ENCODE results near the gene SLC22A31. TPM values are rescaled to one million over a fixed set of nuclear protein-coding genes. Genes with fewer than 3 reads are reported as not detected.
A peak's percentile ranks its signal among the peaks of the same experiment; 100 is the strongest.

The SLC22A31 gene
- polyA plus RNA-seq, 1 of the 3 experiments (the other 2 are of a cell fraction) = 0.07 TPM

DNA sequence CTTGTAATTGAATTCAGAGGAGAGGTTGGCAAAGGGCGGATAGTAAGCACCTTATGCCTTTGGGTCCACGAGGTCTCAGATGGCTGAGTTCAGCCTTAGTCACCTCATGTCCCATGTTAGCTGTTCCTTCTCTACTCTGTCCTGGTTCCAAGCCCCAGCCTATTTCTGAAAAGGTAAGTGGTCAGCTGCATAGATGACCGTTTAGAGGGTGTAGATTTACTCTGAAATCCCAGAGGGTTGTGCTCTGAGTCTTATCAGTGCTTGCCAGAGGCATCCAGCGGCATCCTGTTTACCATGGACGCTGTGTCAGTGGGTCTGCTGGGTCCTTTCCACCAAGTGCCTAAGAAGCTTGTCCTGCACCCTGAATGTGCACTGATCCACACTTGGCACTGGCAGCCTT, 19.0 kb upstream of the SLC22A31 start (continued):
- TF ChIP-seq, protein P1, sequence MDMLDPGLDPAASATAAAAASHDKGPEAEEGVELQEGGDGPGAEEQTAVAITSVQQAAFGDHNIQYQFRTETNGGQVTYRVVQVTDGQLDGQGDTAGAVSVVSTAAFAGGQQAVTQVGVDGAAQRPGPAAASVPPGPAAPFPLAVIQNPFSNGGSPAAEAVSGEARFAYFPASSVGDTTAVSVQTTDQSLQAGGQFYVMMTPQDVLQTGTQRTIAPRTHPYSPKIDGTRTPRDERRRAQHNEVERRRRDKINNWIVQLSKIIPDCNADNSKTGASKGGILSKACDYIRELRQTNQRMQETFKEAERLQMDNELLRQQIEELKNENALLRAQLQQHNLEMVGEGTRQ (IDR thresholded peaks at IDR 0.05; ENCODE audit: borderline replicate concordance, low read depth, low read length) = no peak
- TF ChIP-seq MXI1 (IDR thresholded peaks at IDR 0.05; ENCODE audit: low read depth, low read length) = no peak
- no peak for TF ChIP-seq RXRA (IDR thresholded peaks at IDR 0.05; ENCODE audit: borderline replicate concordance, low read depth)
- no peak for TF ChIP-seq GABPA (IDR thresholded peaks at IDR 0.05; ENCODE audit: low read depth)
- no peak for TF ChIP-seq TAF1 (IDR thresholded peaks at IDR 0.05; ENCODE audit: borderline replicate concordance, low read depth, low read length)
- TF ChIP-seq RAD21 (IDR thresholded peaks at IDR 0.05; ENCODE audit: low read length) = no peak
- no peak for TF ChIP-seq POLR2AphosphoS5 (IDR thresholded peaks at IDR 0.05; ENCODE audit: low read depth, low read length)
- TF ChIP-seq JUND (IDR thresholded peaks at IDR 0.05) = no peak
- TF ChIP-seq, protein P2, sequence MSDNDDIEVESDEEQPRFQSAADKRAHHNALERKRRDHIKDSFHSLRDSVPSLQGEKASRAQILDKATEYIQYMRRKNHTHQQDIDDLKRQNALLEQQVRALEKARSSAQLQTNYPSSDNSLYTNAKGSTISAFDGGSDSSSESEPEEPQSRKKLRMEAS (IDR thresholded peaks at IDR 0.05; ENCODE audit: low read depth) = no peak
- no peak for TF ChIP-seq YY1 (IDR thresholded peaks at IDR 0.05; ENCODE audit: low read depth)
- TF ChIP-seq MEF2A (IDR thresholded peaks at IDR 0.05; ENCODE audit: borderline replicate concordance, low read depth) = no peak
- no peak for TF ChIP-seq EZH2phosphoT487 (IDR thresholded peaks at IDR 0.05; ENCODE audit: borderline replicate concordance, low read depth)
- no peak for TF ChIP-seq FOSL2 (IDR thresholded peaks at IDR 0.05; ENCODE audit: borderline replicate concordance, low read depth)

DNA sequence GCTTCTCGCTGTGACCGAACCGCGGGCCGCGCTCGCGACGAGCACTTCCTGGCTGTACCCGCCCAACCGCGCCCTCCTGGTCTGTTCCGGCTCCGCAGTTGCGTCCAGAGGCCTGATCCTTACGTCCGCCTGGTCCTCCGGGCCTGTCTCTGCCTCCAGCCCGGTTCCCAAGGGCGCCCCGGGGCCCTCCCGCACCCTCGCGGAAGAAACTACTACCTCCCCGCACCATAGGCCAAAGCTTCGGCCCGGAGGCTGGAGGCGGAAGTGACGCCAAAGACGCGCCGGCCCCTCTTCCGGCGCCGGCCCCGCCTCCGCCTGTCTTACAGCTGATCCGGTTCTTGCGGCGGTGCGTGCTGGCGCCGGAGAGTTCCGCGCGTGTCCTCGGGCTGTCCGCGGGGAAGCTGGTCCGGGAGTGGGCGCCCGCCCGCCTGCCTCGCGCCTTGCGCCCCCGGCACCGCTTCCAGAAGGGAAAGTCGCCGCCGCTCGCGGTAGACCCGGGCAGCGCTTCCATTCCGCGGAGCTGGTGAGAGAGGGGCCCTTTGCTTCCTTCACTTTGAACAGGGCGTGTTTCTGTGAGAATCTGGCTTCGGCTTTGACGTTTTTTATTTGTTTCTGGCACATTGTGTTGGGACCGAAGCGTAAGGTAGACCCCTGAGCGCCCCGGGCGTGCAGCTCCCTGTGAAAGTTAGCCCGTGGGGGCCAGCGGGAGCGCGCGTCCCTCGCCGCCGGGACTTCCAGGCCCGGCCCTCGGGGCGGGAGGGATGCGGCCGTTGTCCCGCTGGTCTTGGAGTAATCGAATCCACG, 17.3 kb upstream of the SLC22A31 start, which contains the start of gene ZNF778:
ZNF778 (plus strand) TSS at position 316 of the 804 bp plus-strand sequence. CDS start 3,425 bp downstream, outside the sequence.
- H3F3A ChIP-seq (replicated peaks; ENCODE audit: insufficient read depth) = no peaks in the 10 kb centered on the region
- TF ChIP-seq MEF2A (IDR thresholded peaks at IDR 0.05; ENCODE audit: borderline replicate concordance, low read depth) (no peak), POLR2AphosphoS5 (IDR thresholded peaks at IDR 0.05; ENCODE audit: low read depth, low read length) (peak; percentile 90), FOSL2 (IDR thresholded peaks at IDR 0.05; ENCODE audit: borderline replicate concordance, low read depth) (no peak), FOXJ3 (CRISPR knock-in tag; IDR thresholded peaks at IDR 0.05) (no peak), SIN3A (IDR thresholded peaks at IDR 0.05; ENCODE audit: borderline replicate concordance, low read depth, low read length) (peak; percentile 92; the same call in 1 of the 2 replicates), MXI1 (IDR thresholded peaks at IDR 0.05; ENCODE audit: low read depth, low read length) (peak; percentile 88; the same call in 1 of the 2 replicates), NRF1 (IDR thresholded peaks at IDR 0.05; ENCODE audit: low read depth, low read length) (no peak), YY1 (IDR thresholded peaks at IDR 0.05; ENCODE audit: low read depth) (no peak), NFIC (IDR thresholded peaks at IDR 0.05; ENCODE audit: borderline replicate concordance) (no peak), EP300 (IDR thresholded peaks at IDR 0.05; ENCODE audit: borderline replicate concordance in 1 of 2, low read depth in 1 of 2, low read length in 1 of 2) (no peak), EZH2phosphoT487 (IDR thresholded peaks at IDR 0.05; ENCODE audit: borderline replicate concordance, low read depth) (no peak), JUND (IDR thresholded peaks at IDR 0.05) (no peak), TAF1 (IDR thresholded peaks at IDR 0.05; ENCODE audit: borderline replicate concordance, low read depth, low read length) (peak; percentile 78), TEAD4 (IDR thresholded peaks at IDR 0.05; ENCODE audit: borderline replicate concordance, insufficient read depth) (no peak)
- TF ChIP-seq, protein P3, sequence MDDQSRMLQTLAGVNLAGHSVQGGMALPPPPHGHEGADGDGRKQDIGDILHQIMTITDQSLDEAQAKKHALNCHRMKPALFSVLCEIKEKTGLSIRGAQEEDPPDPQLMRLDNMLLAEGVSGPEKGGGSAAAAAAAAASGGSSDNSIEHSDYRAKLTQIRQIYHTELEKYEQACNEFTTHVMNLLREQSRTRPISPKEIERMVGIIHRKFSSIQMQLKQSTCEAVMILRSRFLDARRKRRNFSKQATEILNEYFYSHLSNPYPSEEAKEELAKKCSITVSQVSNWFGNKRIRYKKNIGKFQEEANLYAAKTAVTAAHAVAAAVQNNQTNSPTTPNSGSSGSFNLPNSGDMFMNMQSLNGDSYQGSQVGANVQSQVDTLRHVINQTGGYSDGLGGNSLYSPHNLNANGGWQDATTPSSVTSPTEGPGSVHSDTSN (IDR thresholded peaks at IDR 0.05) = 0 out of 2 replicates have a peak, but pooled peaks have one; percentile 4
- TF ChIP-seq, protein P2 (IDR thresholded peaks at IDR 0.05; ENCODE audit: low read depth) = peak; percentile 82; the same call in 1 of the 2 replicates
- TF ChIP-seq, protein P4, sequence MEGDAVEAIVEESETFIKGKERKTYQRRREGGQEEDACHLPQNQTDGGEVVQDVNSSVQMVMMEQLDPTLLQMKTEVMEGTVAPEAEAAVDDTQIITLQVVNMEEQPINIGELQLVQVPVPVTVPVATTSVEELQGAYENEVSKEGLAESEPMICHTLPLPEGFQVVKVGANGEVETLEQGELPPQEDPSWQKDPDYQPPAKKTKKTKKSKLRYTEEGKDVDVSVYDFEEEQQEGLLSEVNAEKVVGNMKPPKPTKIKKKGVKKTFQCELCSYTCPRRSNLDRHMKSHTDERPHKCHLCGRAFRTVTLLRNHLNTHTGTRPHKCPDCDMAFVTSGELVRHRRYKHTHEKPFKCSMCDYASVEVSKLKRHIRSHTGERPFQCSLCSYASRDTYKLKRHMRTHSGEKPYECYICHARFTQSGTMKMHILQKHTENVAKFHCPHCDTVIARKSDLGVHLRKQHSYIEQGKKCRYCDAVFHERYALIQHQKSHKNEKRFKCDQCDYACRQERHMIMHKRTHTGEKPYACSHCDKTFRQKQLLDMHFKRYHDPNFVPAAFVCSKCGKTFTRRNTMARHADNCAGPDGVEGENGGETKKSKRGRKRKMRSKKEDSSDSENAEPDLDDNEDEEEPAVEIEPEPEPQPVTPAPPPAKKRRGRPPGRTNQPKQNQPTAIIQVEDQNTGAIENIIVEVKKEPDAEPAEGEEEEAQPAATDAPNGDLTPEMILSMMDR (IDR thresholded peaks at IDR 0.05) = no peak

More for the DNA sequence above, 17.3 kb upstream of the SLC22A31 start, which contains the start of gene ZNF778:
- peak within 1 kb of the TSS; percentile 77 to 84; a peak in 3 of 4 replicates for H3K27ac ChIP-seq (ENCODE audit: low read depth in 2 of 2, low read length in 1 of 2)
- ChIA-PET POLR2A (interaction anchor here (0.7 to 1.2 kb wide), 2 partner anchors 20 to 30 kb away, joined by 3 to 6 read pairs; no protein-coding TSS in a partner anchor), CTCF (interaction anchor here (0.6 to 1.7 kb wide), 7 partner anchors 15 to 481 kb away, joined by 4 to 9 read pairs (median 4); partner anchors contain the start of gene APRT)
- peak; percentile 95 for DNase-seq
- no peaks in the 10 kb centered on the region for H3K27me3 ChIP-seq (ENCODE audit: insufficient read depth)
- H4K20me1 ChIP-seq (ENCODE audit: insufficient read depth) = no peaks in the 10 kb centered on the region
- H3K36me3 ChIP-seq (replicated peaks in 1 of 2; ENCODE audit: control insufficient read depth in 1 of 2, insufficient read depth in 2 of 2, low read length in 1 of 2) = peaks cover 8 to 13% of the 10 kb centered on the region in 2 experiments
- peak within 1 kb of the TSS; percentile 27; the same call in 1 of the 2 replicates for H2AFZ ChIP-seq (ENCODE audit: low read depth)
- peak within 1 kb of the TSS; percentile 85 for H3K4me2 ChIP-seq
- H3K4me1 ChIP-seq (ENCODE audit: control insufficient read depth in 1 of 2, insufficient read depth in 2 of 2, low read depth in 1 of 2, low read length in 1 of 2) = peaks cover 0 to 7% of the 10 kb centered on the region in 2 experiments; a peak in 2 of 4 replicates
- no peaks in the 10 kb centered on the region for H3K9me2 ChIP-seq
- H3K9ac ChIP-seq = peak within 1 kb of the TSS; percentile 85
- H3K4me3 ChIP-seq (ENCODE audit: low read depth in 2 of 2, low read length in 1 of 2) = peak within 1 kb of the TSS; percentile 83 to 84
- H3K9me3 ChIP-seq = no peaks in the 10 kb centered on the region
- WGBS (ENCODE audit: low lambda C conversion rate) = 2% methylated on average over 51 of the region's 91 CpGs
- peaks cover 33% of the 10 kb centered on the region for H3K79me2 ChIP-seq (ENCODE audit: insufficient read depth)

Measured in SK-N-SH (cell line).